MM.1S (cell line): ENCODE data around the gene GPAT3.

Source experiments
- DNase-seq: peaks from one replicate; pipeline ENCODE4 v3.0.0-alpha.2; 2015
- H2AFZ ChIP-seq: fragments of 300-600 bp; sonication (generic); 2 replicates; pipeline ENCODE4 v1.6.0; 2016; ENCODE audit warnings: antibody characterized with exemption, low read length
- H3F3A ChIP-seq: fragments of 300-600 bp; sonication (generic); 2 replicates; pipeline ENCODE4 v1.6.1; 2016; ENCODE audit warnings: mild to moderate bottlenecking, antibody characterized with exemption, low read length, moderate library complexity, mixed read lengths; ENCODE audit not compliant: insufficient read depth
- H3K27ac ChIP-seq: fragments of 300-600 bp; sonication (generic); 2 replicates; pipeline ENCODE4 v1.5.1; 2016; ENCODE audit warnings: mild to moderate bottlenecking, low read length
- H3K27me3 ChIP-seq: fragments of 300-600 bp; sonication (generic); replicated peaks from 2 replicates; pipeline ENCODE4 v1.6.0; 2016; ENCODE audit warnings: low read length; ENCODE audit not compliant: insufficient read depth
- H3K36me3 ChIP-seq: fragments of 300-600 bp; sonication (generic); replicated peaks from 2 replicates; pipeline ENCODE4 v1.6.1; 2016; ENCODE audit warnings: mild to moderate bottlenecking, low read length, mixed read lengths; ENCODE audit not compliant: insufficient read depth
- H3K4me1 ChIP-seq: fragments of 300-600 bp; sonication (generic); 2 replicates; pipeline ENCODE4 v1.6.1; 2016; ENCODE audit warnings: low read length, mixed read lengths
- H3K4me2 ChIP-seq: fragments of 300-600 bp; sonication (generic); 2 replicates; pipeline ENCODE4 v1.6.0; 2016; ENCODE audit warnings: low read depth, low read length
- H3K4me3 ChIP-seq: fragments of 300-600 bp; sonication (generic); 2 replicates; pipeline ENCODE4 v1.5.1; 2016; ENCODE audit warnings: low read length, mixed read lengths
- H3K79me2 ChIP-seq: fragments of 300-600 bp; sonication (generic); 2 replicates; pipeline ENCODE4 v1.6.1; 2016; ENCODE audit warnings: mixed run types, low read length, mixed read lengths
- H3K9ac ChIP-seq: fragments of 300-600 bp; sonication (generic); 2 replicates; pipeline ENCODE4 v1.6.1; 2016; ENCODE audit warnings: low read length, mixed read lengths
- H3K9me2 ChIP-seq: fragments of 300-600 bp; sonication (generic); replicated peaks from 2 replicates; pipeline ENCODE4 v1.6.1; 2016; ENCODE audit warnings: mild to moderate bottlenecking, low read length, mixed read lengths; ENCODE audit not compliant: insufficient read depth
- H3K9me3 ChIP-seq: fragments of 300-600 bp; sonication (generic); replicated peaks from 2 replicates; pipeline ENCODE4 v1.6.1; 2016; ENCODE audit warnings: mild to moderate bottlenecking, low read length, mixed read lengths; ENCODE audit not compliant: insufficient read depth
- H4K20me1 ChIP-seq: fragments of 300-600 bp; sonication (generic); 2 replicates; pipeline ENCODE4 v1.6.1; 2016; ENCODE audit warnings: mild to moderate bottlenecking, low read length, moderate library complexity, mixed read lengths; ENCODE audit not compliant: insufficient read depth
- EZH2 ChIP-seq: fragments of 300-600 bp; sonication (generic); optimal IDR thresholded peaks from 2 replicates; pipeline ENCODE3; 2017; ENCODE audit warnings: low read depth, mild to moderate bottlenecking, antibody characterized with exemption, low read length, mixed read lengths
- EZH2phosphoT487 ChIP-seq: fragments of 300-600 bp; sonication (generic); IDR thresholded peaks from 2 replicates; pipeline ENCODE4 v1.6.1; 2018; ENCODE audit warnings: antibody characterized with exemption, low read length
- TF ChIP-seq, protein P1 (sequence below): fragments of 300-600 bp; sonication (generic); IDR thresholded peaks from 2 replicates; pipeline ENCODE4 v1.5.1; 2016; ENCODE audit warnings: antibody characterized with exemption, low read length, mixed read lengths

GPAT3 gene

DNA sequence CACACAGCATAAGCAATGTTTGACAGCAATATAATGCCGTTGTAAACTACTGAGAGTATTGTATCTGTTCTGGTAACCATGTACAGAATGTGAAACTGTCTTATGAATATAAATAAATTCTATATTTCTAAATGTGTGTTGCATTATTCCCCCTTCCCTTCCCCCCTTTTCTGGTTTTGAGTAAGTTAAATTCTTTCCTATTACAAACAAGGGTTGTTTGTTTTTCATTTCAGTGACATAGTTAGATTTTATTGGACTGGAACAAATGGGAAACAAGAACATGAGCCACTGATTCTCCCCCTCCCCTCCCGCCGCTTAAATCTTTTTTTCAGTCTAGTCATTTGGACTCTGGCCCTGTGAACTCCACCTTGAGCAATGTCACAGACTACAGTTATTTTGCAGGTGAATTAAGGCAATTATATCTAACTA lies 69.8 kb downstream of the GPAT3 start:
- Histone ChIP-seq H3K9me2 (no peaks in the 10 kb centered on the region), H4K20me1 (no peaks in the 10 kb centered on the region), H3K4me1 (no peaks in the 10 kb centered on the region), H3K4me3 (no peak overlapping the region), H3K27ac (no peak overlapping the region), H3K79me2 (no peaks in the 10 kb centered on the region), H3K27me3 (no peaks in the 10 kb centered on the region), H3K4me2 (no peak overlapping the region), H3F3A (no peaks in the 10 kb centered on the region), H3K36me3 (no peaks in the 10 kb centered on the region), H3K9ac (no peak overlapping the region), H3K9me3 (no peaks in the 10 kb centered on the region), H2AFZ (no peak overlapping the region)
- DNase-seq: no peak
- TF ChIP-seq, protein P1, sequence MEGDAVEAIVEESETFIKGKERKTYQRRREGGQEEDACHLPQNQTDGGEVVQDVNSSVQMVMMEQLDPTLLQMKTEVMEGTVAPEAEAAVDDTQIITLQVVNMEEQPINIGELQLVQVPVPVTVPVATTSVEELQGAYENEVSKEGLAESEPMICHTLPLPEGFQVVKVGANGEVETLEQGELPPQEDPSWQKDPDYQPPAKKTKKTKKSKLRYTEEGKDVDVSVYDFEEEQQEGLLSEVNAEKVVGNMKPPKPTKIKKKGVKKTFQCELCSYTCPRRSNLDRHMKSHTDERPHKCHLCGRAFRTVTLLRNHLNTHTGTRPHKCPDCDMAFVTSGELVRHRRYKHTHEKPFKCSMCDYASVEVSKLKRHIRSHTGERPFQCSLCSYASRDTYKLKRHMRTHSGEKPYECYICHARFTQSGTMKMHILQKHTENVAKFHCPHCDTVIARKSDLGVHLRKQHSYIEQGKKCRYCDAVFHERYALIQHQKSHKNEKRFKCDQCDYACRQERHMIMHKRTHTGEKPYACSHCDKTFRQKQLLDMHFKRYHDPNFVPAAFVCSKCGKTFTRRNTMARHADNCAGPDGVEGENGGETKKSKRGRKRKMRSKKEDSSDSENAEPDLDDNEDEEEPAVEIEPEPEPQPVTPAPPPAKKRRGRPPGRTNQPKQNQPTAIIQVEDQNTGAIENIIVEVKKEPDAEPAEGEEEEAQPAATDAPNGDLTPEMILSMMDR: no peak
- TF ChIP-seq EZH2phosphoT487 (no peak), EZH2 (no peak)

DNA sequence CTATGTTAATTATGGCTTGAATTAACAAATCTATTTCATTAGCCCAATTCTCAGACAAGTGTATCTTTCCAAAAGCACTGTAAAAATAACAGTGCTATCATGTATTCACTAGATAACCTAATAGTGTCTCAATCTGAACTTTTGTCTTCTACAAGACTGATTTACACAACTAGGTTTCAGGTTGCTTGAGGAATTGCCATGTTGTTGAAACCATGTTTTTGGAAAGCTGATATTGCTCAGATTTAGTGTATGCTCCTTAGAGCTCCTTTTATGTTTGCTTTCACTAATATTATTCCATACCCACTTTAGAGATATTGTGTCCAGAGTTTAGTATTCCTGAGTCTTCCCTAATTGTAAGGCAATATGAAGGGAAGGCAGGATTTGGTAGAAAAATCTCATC lies 70.6 kb downstream of the GPAT3 start:
- H3K27ac ChIP-seq: no peak overlapping the region
- no peak for TF ChIP-seq EZH2
- no peak for TF ChIP-seq EZH2phosphoT487
- TF ChIP-seq, protein P1: no peak
- H3K36me3 ChIP-seq: no peaks in the 10 kb centered on the region

DNA sequence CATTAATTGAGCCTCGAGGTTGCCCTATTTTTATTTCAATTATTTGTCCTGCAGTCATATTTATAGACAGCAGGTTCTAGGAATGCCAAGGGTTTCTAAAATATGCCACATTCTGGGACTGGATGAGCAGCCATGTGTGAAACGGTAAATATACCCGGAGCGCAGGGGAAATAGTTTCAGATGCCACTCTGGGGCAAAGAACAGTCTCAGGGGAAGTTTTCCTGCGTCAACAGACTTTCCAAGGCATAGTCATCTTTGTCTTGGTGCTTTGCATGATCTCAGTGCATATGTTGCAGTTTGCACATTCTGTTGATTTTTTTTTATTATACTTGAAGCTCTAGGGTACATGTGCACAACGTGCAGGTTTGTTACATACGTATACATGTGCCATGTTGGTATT lies 71.0 kb downstream of the GPAT3 start:
- Histone ChIP-seq H2AFZ (no peak overlapping the region), H3K27me3 (no peaks in the 10 kb centered on the region), H3K9ac (no peak overlapping the region), H3K79me2 (no peaks in the 10 kb centered on the region), H3F3A (no peaks in the 10 kb centered on the region), H3K27ac (no peak overlapping the region), H4K20me1 (no peaks in the 10 kb centered on the region), H3K9me3 (no peaks in the 10 kb centered on the region), H3K4me3 (no peak overlapping the region), H3K36me3 (no peaks in the 10 kb centered on the region), H3K9me2 (no peaks in the 10 kb centered on the region), H3K4me2 (no peak overlapping the region), H3K4me1 (no peaks in the 10 kb centered on the region)
- DNase-seq: no peak
- TF ChIP-seq EZH2phosphoT487 (no peak), EZH2 (no peak)
- TF ChIP-seq, protein P1: no peak

More for the DNA sequence above, 70.6 kb downstream of the GPAT3 start:
- Histone ChIP-seq H3F3A (no peaks in the 10 kb centered on the region), H3K27me3 (no peaks in the 10 kb centered on the region), H4K20me1 (no peaks in the 10 kb centered on the region), H3K4me3 (no peak overlapping the region), H3K9ac (no peak overlapping the region), H3K4me2 (no peak overlapping the region), H2AFZ (no peak overlapping the region), H3K4me1 (no peaks in the 10 kb centered on the region), H3K9me3 (no peaks in the 10 kb centered on the region), H3K79me2 (no peaks in the 10 kb centered on the region), H3K9me2 (no peaks in the 10 kb centered on the region)
- no peak for DNase-seq

DNA sequence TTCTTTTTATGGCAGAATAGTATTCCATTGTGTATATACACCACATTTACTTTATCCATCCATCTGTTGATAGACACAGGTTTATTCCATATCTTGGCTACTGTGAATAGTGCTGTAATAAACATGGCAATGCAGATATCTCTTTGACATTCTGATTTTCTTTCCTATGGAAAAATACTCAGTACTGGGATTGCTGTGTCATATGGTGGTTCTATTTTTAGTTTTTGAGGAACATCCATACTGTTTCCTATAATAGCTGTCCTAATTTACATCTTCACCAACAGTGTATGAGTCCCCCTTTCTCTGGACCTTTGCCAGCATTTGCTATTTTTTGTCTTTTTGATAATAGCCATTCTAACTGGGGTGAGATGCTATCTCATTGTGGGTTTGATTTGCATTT lies 73.5 kb downstream of the GPAT3 start:
- no peak for DNase-seq
- Histone ChIP-seq H4K20me1 (no peaks in the 10 kb centered on the region), H3K79me2 (no peaks in the 10 kb centered on the region), H3K36me3 (no peaks in the 10 kb centered on the region), H3K9me2 (no peaks in the 10 kb centered on the region), H2AFZ (no peak overlapping the region), H3F3A (no peaks in the 10 kb centered on the region), H3K27ac (no peak overlapping the region), H3K9me3 (no peaks in the 10 kb centered on the region), H3K4me2 (no peak overlapping the region), H3K4me3 (no peak overlapping the region), H3K9ac (no peak overlapping the region), H3K4me1 (no peaks in the 10 kb centered on the region), H3K27me3 (no peaks in the 10 kb centered on the region)
- TF ChIP-seq, protein P1: no peak
- TF ChIP-seq EZH2phosphoT487: no peak
- no peak for TF ChIP-seq EZH2
